HTR-8/SVneo (cell line): ENCODE measurements around the gene CLPX.
"Not testable (repeated sequence)": the region's sequence is repeated elsewhere in the genome, so short reads cannot be mapped to it uniquely, and the experiment has no call there.

Experiments
- DNase-seq: peaks from one replicate; pipeline ENCODE4 v3.0.0; 2011; ENCODE audit warnings: low spot score, mixed read lengths; ENCODE audit not compliant: insufficient read length
- FAIRE-seq: peaks from 2 replicates; lab custom pipeline; 2011; peaks lifted over from hg19 to GRCh38; lab: Jason Lieb, UNC

Gene CLPX

GRCh38 chr15:65207280-65207840 lies 22.2 kb upstream of the CLPX start:
- no peak for FAIRE-seq
- DNase-seq: no peak

- no peak for DNase-seq
Measured at GRCh38 chr15:65206750-65207149, 21.6 kb upstream of the CLPX start.

DNA sequence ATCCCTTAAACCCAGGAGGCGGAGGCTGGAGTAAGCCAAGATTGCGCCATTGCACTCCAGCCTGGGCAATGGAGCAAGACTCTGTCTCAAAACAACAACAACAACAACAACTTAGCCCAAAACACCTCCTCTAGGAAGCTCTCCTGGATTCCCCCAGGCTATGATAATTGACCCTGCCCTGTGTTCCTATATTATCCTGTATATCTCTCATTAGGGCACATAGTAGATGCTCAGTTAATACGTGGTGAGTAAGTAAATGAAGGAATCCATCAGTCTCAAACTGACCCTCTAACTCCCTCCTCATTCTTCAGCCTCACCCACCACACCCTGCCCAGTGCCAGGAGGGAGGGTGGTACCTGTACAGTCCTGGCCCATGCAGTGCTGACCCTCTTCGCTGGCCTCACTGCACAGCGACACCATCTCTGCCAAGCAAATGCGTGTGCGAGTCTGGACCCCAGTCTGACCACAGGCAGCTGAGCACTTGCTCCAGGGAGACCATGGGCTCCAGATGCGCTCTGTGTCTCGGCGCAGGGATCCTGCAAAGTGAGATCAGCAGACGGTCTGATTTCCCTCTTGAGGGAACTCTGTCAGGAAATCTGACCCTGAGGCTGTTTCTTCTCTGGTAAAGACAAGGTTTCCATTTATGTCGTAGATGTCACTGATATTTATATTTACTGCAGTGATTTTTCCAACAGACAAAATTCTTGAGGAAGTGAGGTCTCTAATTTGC lies 20.0 kb upstream of the CLPX start:
- FAIRE-seq (no peak), DNase-seq (no peak)

More at GRCh38 chr15:65206750-65207149, 21.6 kb upstream of the CLPX start:
- no peak for FAIRE-seq

- FAIRE-seq: no peak
- DNase-seq: no peak
Measured at GRCh38 chr15:65204236-65204930, 19.2 kb upstream of the CLPX start.

DNA sequence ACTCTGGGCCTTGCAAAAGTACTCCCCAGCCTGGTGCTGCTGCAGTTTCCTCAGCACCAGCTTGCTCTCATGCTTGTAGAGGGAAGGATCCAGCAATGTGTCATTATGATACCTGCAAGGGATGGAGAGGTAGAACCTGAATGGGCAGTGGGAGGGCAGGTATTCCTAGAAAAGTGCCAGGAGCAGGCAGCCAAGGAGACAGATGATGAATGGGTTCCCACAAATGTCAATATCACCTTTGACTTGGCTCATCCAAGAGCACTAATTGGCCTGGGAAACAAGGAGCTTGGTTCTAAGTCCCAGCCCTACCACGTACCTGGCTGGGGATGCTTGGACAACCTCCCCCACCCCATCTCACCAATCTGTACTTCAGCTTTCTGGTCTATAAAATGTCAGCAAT lies 16.8 kb upstream of the CLPX start:
- FAIRE-seq: no peak
- no peak for DNase-seq

DNA sequence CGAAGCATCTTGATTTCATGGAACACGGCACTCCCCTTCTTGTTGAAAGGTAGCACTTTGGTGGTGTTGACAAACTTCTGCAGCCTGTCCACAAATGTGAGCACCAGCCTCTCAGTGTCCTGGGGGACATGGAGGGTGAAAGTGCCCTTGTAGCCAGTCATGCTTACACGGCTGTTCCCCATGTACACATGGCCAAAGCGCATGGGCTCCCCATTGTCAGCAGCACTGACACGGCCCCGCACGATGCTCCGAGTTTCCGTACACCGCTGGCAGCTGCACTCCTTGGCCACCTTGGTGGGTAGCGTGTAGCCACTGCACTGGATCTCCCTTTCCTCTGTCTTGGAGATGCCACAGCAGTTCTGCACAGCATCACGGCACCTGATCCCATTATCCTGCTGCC lies 13.4 kb upstream of the CLPX start:
- FAIRE-seq: no peak
- DNase-seq: no peak

DNA sequence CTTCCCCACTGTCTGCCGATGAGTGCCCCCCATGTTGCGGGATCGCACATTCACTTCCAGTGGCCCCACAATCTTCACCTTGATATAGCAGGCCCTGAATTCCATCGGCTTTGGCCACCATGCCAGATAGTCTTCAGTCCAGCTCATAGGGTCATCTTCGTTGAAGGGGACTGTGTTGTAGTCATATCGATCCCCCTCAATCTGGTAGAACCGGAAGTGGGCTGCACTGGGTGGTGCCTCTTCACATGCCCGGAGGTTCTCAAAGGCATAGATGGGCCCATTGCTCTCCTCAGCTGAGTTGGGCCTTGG lies 12.1 kb upstream of the CLPX start:
- DNase-seq (no peak), FAIRE-seq (no peak)

DNA sequence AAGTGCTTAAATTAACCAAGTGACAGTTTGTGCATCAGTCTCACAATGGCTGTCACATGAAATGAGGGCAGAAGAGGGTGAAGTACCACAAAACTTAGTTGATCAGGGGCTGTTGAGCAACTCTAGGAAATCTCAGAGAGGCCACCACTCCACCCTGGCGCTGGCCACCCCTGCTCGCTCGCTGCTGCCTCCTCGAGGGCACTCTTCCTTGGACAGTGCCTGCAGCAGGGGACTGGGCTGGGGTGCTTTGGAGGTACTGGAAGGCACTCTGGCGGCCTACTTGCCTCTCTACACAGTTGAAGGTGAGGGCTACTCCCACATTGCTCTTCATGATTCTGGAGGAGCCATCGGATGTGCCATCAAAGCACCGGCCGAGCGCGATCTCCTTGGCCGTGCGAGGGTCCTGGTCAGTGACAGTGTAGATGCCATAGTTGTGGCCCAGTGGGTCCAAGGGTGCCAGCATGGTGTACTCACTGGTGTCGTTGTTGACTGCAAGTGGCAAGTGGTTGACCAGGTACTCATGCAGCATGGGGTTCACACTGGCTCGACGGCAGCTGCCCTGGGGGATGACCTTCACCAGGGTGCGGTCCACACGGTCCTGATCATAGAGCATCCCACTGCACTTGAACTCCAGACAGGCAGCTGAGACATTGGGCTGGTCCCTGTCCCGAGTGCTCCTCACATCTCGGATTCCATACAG lies 11.6 kb upstream of the CLPX start:
- FAIRE-seq (no peak), DNase-seq (no peak)

- DNase-seq (no peak), FAIRE-seq (no peak)
Measured at GRCh38 chr15:65195548-65195923, 10.4 kb upstream of the CLPX start.

GRCh38 chr15:65194826-65195547 lies 9.8 kb upstream of the CLPX start:
- FAIRE-seq (no peak), DNase-seq (no peak)

GRCh38 chr15:65192016-65192415 lies 6.9 kb upstream of the CLPX start:
- DNase-seq (no peak), FAIRE-seq (no peak)

DNA sequence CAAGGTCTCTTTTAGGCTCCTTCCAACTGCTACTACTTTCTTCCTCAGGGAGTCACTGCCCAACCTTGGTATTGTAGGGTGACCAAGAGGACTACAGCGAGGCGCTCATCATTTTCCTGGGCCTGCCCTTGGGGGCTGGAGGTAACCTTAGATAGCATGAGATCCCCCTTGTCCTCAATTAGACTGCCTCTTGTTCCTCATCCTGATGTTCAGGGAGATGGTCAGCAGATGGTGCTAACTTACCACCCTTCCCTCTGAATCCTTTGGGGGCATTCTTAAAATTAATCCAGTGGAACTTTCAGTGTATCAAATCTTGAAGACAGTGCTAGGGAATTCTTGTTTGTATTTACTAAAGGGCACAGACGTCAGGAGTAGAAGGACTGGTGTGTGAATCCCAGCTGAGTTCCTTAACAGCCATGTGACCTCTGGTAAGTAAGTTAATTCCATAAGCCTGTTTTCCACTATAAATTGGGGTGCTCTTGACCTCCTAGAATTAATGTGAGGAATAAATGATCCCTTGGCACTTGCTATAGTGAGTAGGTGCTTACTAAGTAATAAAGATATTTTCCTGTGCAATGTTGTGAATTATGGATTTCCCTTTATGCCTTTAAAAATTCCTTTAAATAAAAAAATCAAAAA lies 4.1 kb upstream of the CLPX start:
- DNase-seq: peak; percentile 67
- peak; percentile 65 for FAIRE-seq

DNA sequence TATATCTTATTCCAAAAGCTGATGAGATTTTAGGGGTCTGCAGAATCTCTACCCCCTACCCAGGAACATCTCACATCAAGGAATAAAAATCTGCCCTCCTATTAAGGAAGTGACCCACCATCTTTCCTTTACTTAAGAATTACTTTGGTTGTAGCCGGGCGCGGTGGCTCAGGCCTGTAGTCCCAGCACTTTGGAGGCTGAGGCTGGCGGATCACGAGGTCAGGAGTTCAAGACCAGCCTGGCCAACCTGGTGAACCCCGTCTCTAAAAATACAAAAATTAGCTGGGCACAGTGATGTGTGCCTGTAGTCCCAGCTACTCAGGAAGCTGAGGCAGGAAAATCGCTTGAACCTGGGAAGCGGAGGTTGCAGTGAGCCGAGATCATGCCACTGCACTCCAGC lies 3.3 kb upstream of the CLPX start:
- DNase-seq, FAIRE-seq: not testable (repeated sequence)

GRCh38 chr15:65184305-65184867 lies 756 bp downstream of the CLPX start:
- peak; percentile 42 for DNase-seq
- FAIRE-seq: no peak

- DNase-seq (no peak), FAIRE-seq (no peak)
Measured at GRCh38 chr15:65183865-65184159, 1.3 kb downstream of the CLPX start.

DNA sequence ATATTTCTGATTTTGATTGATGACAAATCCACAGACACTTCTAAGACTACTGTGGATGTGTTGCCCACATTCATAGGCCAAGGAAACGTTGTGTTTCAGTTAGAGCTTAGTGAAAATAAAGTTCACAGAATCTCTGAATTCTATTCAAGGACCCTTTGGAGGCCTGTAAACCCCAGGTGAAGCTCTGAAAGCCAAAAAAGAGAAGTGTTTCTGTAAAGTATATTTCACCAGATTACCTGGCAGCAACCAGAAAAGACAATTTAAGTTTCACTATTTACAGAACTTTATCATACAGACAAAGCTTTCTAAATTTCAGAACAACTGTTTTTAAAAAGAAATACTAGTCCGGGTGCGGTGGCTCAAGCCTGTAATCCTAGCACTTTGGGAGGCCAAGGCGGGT lies 2.6 kb downstream of the CLPX start:
- FAIRE-seq (no peak), DNase-seq (no peak)

DNA sequence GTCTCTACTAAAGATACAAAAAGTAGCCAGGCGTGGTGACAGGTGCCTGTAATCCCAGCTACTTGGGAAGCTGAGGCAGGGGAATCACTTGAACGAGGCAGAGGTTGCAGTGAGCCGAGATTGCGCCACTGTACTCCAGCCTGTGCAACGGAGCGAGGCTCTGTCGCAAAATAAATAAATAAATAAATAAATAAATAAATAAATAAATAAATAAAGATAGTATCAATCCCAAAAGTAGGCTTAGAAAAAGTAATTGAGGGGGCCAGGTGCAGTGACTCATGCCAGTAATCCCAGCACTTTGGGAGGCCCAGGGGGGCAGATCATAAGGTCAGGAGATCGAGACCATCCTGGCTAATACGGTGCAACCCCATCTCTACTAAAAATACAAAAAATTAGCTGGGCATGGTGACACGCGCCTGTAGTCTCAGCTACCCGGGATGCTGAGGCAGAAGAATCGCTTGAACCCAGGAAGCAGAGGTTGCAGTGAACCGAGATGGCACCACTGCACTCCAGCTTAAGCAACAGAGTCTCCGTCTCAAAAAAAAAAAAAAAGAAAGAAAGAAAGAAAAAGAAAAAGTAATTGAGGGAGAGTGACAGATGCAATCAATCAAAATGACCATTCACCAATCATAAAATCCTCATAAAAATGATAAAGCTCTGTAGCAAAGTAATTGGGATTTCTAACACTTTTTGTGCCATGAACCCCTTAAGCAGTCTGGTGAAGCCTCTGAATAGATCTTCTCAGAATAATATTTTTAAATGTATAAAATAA lies 3.4 kb downstream of the CLPX start:
- not testable (repeated sequence) for FAIRE-seq

GRCh38 chr15:65180167-65180566 lies 5.0 kb downstream of the CLPX start:
- no peak for DNase-seq
- FAIRE-seq: no peak

More for the DNA sequence above, 3.4 kb downstream of the CLPX start:
- DNase-seq: not testable (repeated sequence)

DNA sequence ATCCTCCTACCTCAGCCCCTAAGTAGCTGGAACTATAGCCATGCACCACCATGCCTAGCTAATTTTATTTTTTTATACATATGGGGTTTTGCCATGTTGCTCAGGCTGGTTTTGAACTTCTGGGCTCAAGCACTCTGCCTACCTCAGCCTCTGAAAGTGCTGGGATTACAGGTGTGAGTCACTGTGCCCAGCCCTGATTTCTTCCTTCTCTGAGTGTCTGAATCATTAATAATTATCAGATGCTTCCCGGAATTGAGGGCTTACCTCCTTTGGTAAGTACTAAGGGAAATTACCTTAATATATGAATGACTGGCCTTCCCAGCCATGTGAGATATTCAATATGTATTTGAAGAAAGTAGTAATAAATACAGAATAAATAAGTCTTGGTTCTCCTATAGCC lies 7.2 kb downstream of the CLPX start:
- FAIRE-seq (no peak), DNase-seq (no peak)
